GM10266 (cell line): ENCODE data around the gene POLR1E.

Experiments
- DNase-seq: peaks from one replicate; pipeline ENCODE4 v3.0.0; 2012; ENCODE audit errors: extremely low spot score
- TF ChIP-seq, protein P1 (sequence below): IDR thresholded peaks from 2 replicates; pipeline ENCODE4 v1.5.1; 2012; ENCODE audit warnings: mild to moderate bottlenecking, low read depth; ENCODE audit not compliant: control insufficient read depth, insufficient read depth; ENCODE audit errors: missing control alignments

The POLR1E gene

GRCh38 chr9:37485389-37486255 lies at the start of gene POLR1E:
Gene POLR1E (plus strand): TSS chr9:37485948. CDS start chr9:37486048, 100 bp downstream.
- DNase-seq, result peak; percentile 97
- TF ChIP-seq, protein P1, sequence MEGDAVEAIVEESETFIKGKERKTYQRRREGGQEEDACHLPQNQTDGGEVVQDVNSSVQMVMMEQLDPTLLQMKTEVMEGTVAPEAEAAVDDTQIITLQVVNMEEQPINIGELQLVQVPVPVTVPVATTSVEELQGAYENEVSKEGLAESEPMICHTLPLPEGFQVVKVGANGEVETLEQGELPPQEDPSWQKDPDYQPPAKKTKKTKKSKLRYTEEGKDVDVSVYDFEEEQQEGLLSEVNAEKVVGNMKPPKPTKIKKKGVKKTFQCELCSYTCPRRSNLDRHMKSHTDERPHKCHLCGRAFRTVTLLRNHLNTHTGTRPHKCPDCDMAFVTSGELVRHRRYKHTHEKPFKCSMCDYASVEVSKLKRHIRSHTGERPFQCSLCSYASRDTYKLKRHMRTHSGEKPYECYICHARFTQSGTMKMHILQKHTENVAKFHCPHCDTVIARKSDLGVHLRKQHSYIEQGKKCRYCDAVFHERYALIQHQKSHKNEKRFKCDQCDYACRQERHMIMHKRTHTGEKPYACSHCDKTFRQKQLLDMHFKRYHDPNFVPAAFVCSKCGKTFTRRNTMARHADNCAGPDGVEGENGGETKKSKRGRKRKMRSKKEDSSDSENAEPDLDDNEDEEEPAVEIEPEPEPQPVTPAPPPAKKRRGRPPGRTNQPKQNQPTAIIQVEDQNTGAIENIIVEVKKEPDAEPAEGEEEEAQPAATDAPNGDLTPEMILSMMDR, result no peak

- no peak for DNase-seq
- TF ChIP-seq, protein P1, result no peak
Observed at GRCh38 chr9:37436540-37436939, 49.2 kb upstream of the POLR1E start.

DNA sequence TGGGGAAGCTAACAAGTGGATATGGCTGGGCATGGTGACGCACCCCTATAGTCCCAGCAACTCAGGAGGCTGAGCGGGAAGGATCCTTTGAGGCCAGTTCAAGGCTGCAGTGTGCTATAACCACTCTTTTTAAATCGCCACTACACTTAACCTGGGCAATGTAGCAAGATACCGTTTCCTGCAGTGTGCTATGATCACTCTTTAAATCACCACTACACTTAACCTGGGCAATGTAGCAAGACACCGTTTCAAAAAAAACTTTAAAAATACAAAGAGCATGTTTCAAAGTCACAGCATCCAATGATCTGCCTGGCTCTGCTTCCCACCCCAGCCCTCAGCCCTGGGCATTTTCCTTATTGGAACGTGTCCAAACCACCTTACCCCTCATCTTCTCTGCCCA lies 48.7 kb upstream of the POLR1E start:
- TF ChIP-seq, protein P1, result no peak
- no peak for DNase-seq

DNA sequence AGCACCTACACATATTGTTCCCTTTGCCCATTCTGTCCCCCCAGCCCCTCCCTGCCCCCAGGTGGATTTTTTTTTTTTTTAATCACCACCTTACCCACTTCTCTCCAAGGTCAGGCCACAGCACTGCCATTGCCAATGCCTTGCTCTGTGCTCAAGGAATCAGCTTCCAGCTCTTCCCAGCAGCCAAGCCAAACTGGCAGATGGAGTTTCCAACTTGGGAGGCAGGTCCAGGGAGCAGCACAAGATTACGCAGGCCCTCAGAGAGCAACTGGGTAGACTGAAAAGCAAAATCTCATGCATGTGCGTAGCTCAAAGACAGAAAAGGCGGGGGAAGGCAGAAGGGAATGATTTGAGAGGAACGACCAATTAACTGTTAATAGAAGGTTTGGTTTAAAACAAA lies 48.1 kb upstream of the POLR1E start:
- TF ChIP-seq, protein P1, result no peak

DNA sequence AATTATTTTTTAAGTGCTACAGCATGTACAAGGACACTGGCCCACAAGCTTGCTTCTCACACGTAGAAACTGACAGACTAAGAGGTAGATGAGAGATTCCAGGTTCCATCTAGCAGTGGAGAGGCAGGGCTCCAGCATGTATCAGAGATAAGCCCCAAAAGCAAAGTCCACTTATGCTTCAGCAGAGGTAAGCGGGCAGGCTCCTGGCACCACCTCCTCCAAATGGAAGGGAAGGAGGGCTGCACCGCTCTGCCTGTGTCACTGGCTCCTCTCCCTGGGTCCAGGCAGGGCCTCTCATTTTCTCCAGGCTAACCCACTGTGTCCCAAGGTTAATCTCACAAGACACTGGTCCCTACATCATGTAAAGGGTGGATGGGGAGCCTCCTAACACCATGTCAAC lies 47.4 kb upstream of the POLR1E start:
- no peak for DNase-seq
- TF ChIP-seq, protein P1, result no peak

More for the DNA sequence above, 48.1 kb upstream of the POLR1E start:
- no peak for DNase-seq

GRCh38 chr9:37441776-37442370 lies 43.9 kb upstream of the POLR1E start:
- DNase-seq, result no peak
- TF ChIP-seq, protein P1, result no peak

DNA sequence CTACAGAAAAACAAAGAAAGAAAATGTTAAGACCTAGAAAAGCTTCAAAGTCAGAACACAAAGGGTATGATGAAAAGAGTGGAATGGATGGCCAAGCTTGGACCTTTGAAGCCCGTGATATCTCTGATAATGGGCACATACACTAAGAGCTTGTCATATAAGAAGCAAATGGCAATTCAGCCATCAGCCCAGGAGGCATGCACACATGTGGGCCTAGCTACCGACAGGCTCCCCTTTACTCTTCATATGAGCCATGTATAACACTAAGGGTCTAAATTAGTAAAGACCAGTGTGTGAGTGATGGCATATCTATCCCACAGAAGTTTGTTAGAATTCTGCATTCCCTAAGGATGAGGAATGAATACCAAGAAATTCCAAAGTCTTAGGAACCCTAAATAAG lies 43.2 kb upstream of the POLR1E start:
- TF ChIP-seq, protein P1, result no peak
- DNase-seq, result no peak
